Spleen (tissue), 11 donors: ENCODE measurements around the gene QDPR. TPM values are rescaled to one million over a fixed set of nuclear protein-coding genes. Genes with fewer than 3 reads are reported as not detected.

Source experiments
- DNase-seq: peaks from one replicate; pipeline ENCODE4 v3.0.0-alpha.2; 2020
- H3K27ac ChIP-seq, 8 donors: fragments of 200-600 bp; sonication (generic) in 7 of 8; 1 replicate in 4 of 8; 2 replicates in 4 of 8; pipeline versions ENCODE4 v1.5.0 to v1.8.0; 2016 to 2021; ENCODE audit warnings: inconsistent platforms in 4 of 8, mild to moderate bottlenecking in 4 of 8, moderate library complexity in 1 of 8
- H3K27me3 ChIP-seq, 7 donors: fragments of 200-600 bp; sonication (generic) in 6 of 7; replicated peaks in 1 of 7; 1 replicate in 4 of 7; 2 replicates in 3 of 7; pipeline versions ENCODE4 v1.5.0 to v1.8.0; 2016 to 2021; ENCODE audit warnings: inconsistent platforms in 3 of 7, mild to moderate bottlenecking in 1 of 7
- H3K36me3 ChIP-seq, 6 donors: fragments of 200-600 bp; sonication (generic) in 5 of 6; 1 replicate in 4 of 6; 2 replicates in 2 of 6; pipeline versions ENCODE4 v1.5.0 to v1.8.0; 2016 to 2021; ENCODE audit warnings: inconsistent platforms in 2 of 6
- H3K4me1 ChIP-seq, 6 donors: fragments of 200-600 bp; sonication (generic) in 5 of 6; 1 replicate in 3 of 6; 2 replicates in 3 of 6; pipeline versions ENCODE4 v1.5.0 to v1.8.0; 2016 to 2021; ENCODE audit warnings: inconsistent platforms in 3 of 6
- H3K4me3 ChIP-seq, 8 donors: fragments of 200-600 bp; sonication (generic) in 7 of 8; 1 replicate in 4 of 8; 2 replicates in 4 of 8; pipeline versions ENCODE4 v1.5.0 to v1.8.0; 2016 to 2021; ENCODE audit warnings: inconsistent platforms in 4 of 8, mild to moderate bottlenecking in 4 of 8, moderate library complexity in 2 of 8
- H3K9me3 ChIP-seq, 8 donors: fragments of 200-600 bp; sonication (generic) in 7 of 8; 1 replicate in 4 of 8; 2 replicates in 4 of 8; pipeline versions ENCODE4 v1.5.0 to v1.8.0; 2016 to 2021; ENCODE audit warnings: inconsistent platforms in 4 of 8
- POLR2A ChIP-seq, 3 donors: fragments of 450-650 bp; IDR thresholded peaks; one replicate each; pipeline ENCODE4 v1.5.1; 2017; ENCODE audit warnings: antibody characterized with exemption in 3 of 3, mild to moderate bottlenecking in 1 of 3
- POLR2AphosphoS5 ChIP-seq, 3 donors: sonication (generic); formaldehyde crosslinking; IDR thresholded peaks; one replicate each; pipeline ENCODE4 v1.5.1; 2017; ENCODE audit warnings: antibody characterized with exemption in 3 of 3
- whole genome bisulfite sequencing, 5 donors: extraction: QIAGEN DNeasy Blood & Tissue Kit in 3 of 5; methylation state at CpG; one replicate each; pipeline versions ENCODE4 v1.1.5 to v1.1.7; 2013 to 2018; 5-methylcytosine and 5-hydroxymethylcytosine counted together
- intact Hi-C: fragments of 100-400 bp; cut with DNase I; formaldehyde crosslinking; loops from one replicate; pipeline ENCODE4 v1.15.0; 2023; ENCODE audit warnings: low total_unique reads
- polyA plus RNA-seq, 3 donors: library from polyadenylated mRNA; stranded (reverse); fragments of 200-250 nt; gene quantifications; one replicate each; pipeline ENCODE4 v1.2.1, GENCODE V29; 2013
- total RNA-seq, 7 donors: library from RNA; depleted of rRNA in 3 of 7; stranded (reverse); fragments of >200 nt in 3 of 7; fragmentation: NEBNext Ultra II Directional in 4 of 7; extraction: Animal tissue kit (Norgen Biotek cat#: 25700) in 4 of 7; gene quantifications; one replicate each; pipeline versions ENCODE4 v1.1.0 to v1.2.1, GENCODE V29; 2016 to 2021
- TF ChIP-seq, protein P1 (sequence below), 11 experiments: fragments of 200-600 bp in 7 of 11; fragments of 450-650 bp in 4 of 11; sonication (generic) in 4 of 11; IDR thresholded peaks in 8 of 11; conservative IDR thresholded peaks in 3 of 11; 1 replicate in 7 of 11; 2 replicates in 4 of 11; pipeline versions ENCODE4 v1.4.0 to v1.8.0; 2016 to 2021; ENCODE audit warnings: antibody characterized with exemption in 11 of 11, inconsistent platforms in 4 of 11, mild to moderate bottlenecking in 1 of 11
- donor health status: healthy with polysubstance abuse.
- donor health status: DM: no; HTN: no; CAD: no; lungs with moderate emphysema.
- donor health status: DM: no; HTN: no; CAD: no.
- donor health status: Bipolar disorder and iron deficiency.
- donor health status: healthy.
- donor health status: DM: no; HTN: no; CAD: no.
- donor health status: DM: yes; HTN: yes; CAD: no.

QDPR gene
- total and polyA plus RNA-seq, 10 donors, result 3.8 to 23.9 (median 16.2) TPM

DNA sequence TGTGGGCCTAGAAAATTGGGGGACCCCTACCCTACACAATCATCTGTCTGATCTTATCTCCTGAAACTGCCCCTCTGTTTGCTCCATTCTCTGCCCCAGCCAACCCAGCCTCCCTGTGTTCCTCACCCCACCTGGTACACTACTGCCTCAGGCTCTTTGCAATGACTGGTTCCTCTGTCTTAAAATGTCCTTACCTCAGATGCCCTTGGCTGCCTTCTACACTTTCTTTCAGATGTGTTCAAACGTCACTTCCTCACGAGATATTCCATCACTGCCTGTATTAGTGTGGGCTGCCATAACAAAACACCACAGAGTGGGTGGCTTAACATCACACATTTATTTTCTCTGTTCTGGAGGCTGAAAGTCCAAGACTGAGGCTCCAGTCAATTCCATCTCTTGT lies 29.2 kb downstream of the QDPR start:
- H3K4me3 ChIP-seq, result no peak overlapping the region
- TF ChIP-seq, protein P1, sequence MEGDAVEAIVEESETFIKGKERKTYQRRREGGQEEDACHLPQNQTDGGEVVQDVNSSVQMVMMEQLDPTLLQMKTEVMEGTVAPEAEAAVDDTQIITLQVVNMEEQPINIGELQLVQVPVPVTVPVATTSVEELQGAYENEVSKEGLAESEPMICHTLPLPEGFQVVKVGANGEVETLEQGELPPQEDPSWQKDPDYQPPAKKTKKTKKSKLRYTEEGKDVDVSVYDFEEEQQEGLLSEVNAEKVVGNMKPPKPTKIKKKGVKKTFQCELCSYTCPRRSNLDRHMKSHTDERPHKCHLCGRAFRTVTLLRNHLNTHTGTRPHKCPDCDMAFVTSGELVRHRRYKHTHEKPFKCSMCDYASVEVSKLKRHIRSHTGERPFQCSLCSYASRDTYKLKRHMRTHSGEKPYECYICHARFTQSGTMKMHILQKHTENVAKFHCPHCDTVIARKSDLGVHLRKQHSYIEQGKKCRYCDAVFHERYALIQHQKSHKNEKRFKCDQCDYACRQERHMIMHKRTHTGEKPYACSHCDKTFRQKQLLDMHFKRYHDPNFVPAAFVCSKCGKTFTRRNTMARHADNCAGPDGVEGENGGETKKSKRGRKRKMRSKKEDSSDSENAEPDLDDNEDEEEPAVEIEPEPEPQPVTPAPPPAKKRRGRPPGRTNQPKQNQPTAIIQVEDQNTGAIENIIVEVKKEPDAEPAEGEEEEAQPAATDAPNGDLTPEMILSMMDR (IDR thresholded peaks at IDR 0.05 in 8 of 11, conservative IDR thresholded peaks at IDR 0.05 in 3 of 11), result no peak
- TF ChIP-seq POLR2A (IDR thresholded peaks at IDR 0.05), result no peak
- no peak for TF ChIP-seq POLR2AphosphoS5 (IDR thresholded peaks at IDR 0.05)
- H3K27ac ChIP-seq, result no peak overlapping the region
- no peak for DNase-seq
- intact Hi-C loops, result no loop called here
- no peaks in the 10 kb centered on the region for H3K27me3 ChIP-seq
- H3K36me3 ChIP-seq, result peaks cover 0 to 64% (median 20%) of the 10 kb centered on the region in 6 donors
- WGBS, 5 donors, result 83 to 95% (median 86%) methylated on average over 2 of the region's 2 CpGs
- peaks cover 0 to 18% (median 11%) of the 10 kb centered on the region in 8 donors for H3K9me3 ChIP-seq
- no peaks in the 10 kb centered on the region for H3K4me1 ChIP-seq

DNA sequence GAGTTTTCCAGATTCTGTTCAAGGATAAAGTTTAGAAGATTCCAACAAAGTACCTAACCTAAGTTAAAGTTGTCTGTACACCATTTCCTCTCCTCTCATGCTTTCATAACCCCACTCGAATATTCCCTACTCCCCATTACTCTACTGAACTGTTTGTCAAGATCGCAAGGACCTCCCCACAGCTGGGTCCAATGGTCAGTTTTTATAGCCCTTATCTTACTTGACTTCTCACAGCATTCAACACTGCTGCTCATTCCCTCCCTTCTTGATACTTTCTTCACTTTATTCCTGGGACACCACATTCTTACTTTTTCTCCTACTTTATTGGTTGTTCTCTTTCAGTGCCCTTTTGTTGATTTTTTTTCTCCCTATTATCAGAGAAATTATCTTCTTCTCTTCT lies 30.9 kb downstream of the QDPR start:
- WGBS, 5 donors, result 75 to 96% (median 95%) methylated on average over 2 of the region's 2 CpGs
- Histone ChIP-seq H3K36me3 (peaks cover 0 to 47% (median 7%) of the 10 kb centered on the region in 6 donors), H3K4me3 (no peak overlapping the region), H3K27ac (no peak overlapping the region), H3K4me1 (peaks cover 0 to 12% (median 0%) of the 10 kb centered on the region in 6 donors), H3K9me3 (peaks cover 0 to 18% (median 11%) of the 10 kb centered on the region in 8 donors), H3K27me3 (no peaks in the 10 kb centered on the region)
- TF ChIP-seq POLR2AphosphoS5 (IDR thresholded peaks at IDR 0.05), result no peak
- TF ChIP-seq, protein P1 (IDR thresholded peaks at IDR 0.05 in 8 of 11, conservative IDR thresholded peaks at IDR 0.05 in 3 of 11), result no peak
- TF ChIP-seq POLR2A (IDR thresholded peaks at IDR 0.05), result no peak
- no peak for DNase-seq
- intact Hi-C loops, result no loop called here

DNA sequence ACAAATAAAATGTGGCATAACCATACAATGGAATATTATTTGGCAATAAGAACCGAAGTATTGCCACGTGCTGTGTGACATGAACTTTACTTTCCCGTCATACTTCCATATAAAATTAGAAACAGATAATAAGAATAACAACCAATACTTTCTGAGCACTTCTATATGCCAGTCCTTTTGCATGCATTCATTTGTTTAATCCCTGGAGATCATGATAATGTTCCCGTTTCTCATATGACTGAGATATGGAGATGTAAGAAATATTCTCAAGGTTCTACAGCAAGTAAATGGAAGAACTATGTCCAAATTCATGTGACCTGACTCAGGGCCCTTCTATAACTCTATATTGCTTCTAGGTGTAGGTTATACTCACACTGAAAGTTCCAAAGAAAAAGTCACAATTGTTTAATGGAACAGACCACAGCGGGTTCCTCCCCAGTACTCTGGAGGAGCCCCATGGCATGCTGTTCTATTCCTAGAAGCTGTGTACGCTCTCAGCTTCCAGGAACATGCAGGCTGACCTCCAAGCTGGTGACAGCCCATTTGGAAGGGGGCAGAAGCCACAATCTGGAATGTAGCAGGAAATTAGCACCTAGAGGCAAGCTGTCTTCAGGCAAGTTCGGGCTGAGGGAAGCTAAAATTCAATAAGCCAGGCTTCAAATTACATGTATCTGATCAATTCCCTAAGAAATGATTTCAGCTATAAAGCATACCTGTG lies 31.5 kb downstream of the QDPR start:
- H3K9me3 ChIP-seq, result peaks cover 0 to 18% (median 11%) of the 10 kb centered on the region in 8 donors
- H3K27me3 ChIP-seq, result no peaks in the 10 kb centered on the region
- intact Hi-C loops, result no loop called here
- H3K4me3 ChIP-seq, result no peak overlapping the region
- DNase-seq, result no peak
- 75 to 93% (median 87%) methylated on average over 7 of the region's 7 CpGs for whole genome bisulfite sequencing, 5 donors
- H3K4me1 ChIP-seq, result peaks cover 0 to 12% (median 0%) of the 10 kb centered on the region in 6 donors
- no peak overlapping the region for H3K27ac ChIP-seq
- peaks cover 0 to 42% (median 6%) of the 10 kb centered on the region in 6 donors for H3K36me3 ChIP-seq
- TF ChIP-seq, protein P1 (IDR thresholded peaks at IDR 0.05 in 8 of 11, conservative IDR thresholded peaks at IDR 0.05 in 3 of 11), result no peak
- TF ChIP-seq POLR2A (IDR thresholded peaks at IDR 0.05) (no peak), POLR2AphosphoS5 (IDR thresholded peaks at IDR 0.05) (no peak)

DNA sequence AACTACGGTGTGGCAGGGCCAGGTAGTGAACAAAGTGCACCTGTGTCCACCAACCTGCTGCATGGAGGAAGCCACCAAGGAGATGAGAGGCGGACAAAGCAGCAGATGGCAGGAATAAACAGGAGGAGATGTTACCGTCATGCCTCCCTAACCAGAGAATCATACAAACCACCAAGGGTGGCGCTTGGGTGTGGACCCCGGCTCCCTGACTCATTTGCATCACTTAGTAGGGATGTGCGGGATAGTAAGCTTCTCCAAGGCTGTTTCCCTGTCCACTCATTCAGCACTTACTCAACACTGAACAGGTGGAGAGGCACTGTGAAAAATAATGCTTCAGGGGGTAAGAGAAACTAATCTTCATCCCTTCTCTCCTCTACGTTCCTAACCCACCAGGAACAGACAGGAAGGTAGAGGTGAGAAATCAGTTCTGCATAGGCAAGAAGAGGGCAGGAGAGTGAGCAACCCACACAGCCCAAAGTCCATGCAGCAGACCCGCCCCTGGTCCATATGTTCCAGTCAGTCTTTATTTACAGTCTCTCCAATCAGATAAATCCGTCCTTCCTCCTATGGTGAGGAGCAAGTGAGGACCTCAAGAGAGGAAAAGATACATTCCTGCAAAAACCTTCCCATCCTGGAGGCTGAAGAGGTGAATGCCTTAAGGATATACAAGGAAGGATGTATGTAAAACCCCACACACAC lies 34.0 kb downstream of the QDPR start:
- WGBS, 5 donors, result 82 to 87% (median 84%) methylated on average over 9 of the region's 9 CpGs

More for the DNA sequence above, 34.0 kb downstream of the QDPR start:
- Histone ChIP-seq H3K27ac (no peak overlapping the region), H3K36me3 (peaks cover 0 to 22% (median 5%) of the 10 kb centered on the region in 6 donors), H3K4me3 (no peak overlapping the region), H3K4me1 (peaks cover 0 to 12% (median 0%) of the 10 kb centered on the region in 6 donors), H3K27me3 (no peaks in the 10 kb centered on the region), H3K9me3 (peaks cover 0 to 18% (median 11%) of the 10 kb centered on the region in 8 donors)
- TF ChIP-seq POLR2AphosphoS5 (IDR thresholded peaks at IDR 0.05), result no peak
- no peak for TF ChIP-seq POLR2A (IDR thresholded peaks at IDR 0.05)
- TF ChIP-seq, protein P1 (IDR thresholded peaks at IDR 0.05 in 8 of 11, conservative IDR thresholded peaks at IDR 0.05 in 3 of 11), result no peak
- intact Hi-C loops, result no loop called here
- DNase-seq, result no peak
